GDM1 (cell line): Measurements from ENCODE around the gene AMBRA1.
A peak's percentile ranks its signal among the peaks of the same experiment; 100 is the strongest.

Experiments used
- DNase-seq: peaks from one replicate; lab custom pipeline; 2025; lab: John Stamatoyannopoulos, UW

Gene AMBRA1, protein sequence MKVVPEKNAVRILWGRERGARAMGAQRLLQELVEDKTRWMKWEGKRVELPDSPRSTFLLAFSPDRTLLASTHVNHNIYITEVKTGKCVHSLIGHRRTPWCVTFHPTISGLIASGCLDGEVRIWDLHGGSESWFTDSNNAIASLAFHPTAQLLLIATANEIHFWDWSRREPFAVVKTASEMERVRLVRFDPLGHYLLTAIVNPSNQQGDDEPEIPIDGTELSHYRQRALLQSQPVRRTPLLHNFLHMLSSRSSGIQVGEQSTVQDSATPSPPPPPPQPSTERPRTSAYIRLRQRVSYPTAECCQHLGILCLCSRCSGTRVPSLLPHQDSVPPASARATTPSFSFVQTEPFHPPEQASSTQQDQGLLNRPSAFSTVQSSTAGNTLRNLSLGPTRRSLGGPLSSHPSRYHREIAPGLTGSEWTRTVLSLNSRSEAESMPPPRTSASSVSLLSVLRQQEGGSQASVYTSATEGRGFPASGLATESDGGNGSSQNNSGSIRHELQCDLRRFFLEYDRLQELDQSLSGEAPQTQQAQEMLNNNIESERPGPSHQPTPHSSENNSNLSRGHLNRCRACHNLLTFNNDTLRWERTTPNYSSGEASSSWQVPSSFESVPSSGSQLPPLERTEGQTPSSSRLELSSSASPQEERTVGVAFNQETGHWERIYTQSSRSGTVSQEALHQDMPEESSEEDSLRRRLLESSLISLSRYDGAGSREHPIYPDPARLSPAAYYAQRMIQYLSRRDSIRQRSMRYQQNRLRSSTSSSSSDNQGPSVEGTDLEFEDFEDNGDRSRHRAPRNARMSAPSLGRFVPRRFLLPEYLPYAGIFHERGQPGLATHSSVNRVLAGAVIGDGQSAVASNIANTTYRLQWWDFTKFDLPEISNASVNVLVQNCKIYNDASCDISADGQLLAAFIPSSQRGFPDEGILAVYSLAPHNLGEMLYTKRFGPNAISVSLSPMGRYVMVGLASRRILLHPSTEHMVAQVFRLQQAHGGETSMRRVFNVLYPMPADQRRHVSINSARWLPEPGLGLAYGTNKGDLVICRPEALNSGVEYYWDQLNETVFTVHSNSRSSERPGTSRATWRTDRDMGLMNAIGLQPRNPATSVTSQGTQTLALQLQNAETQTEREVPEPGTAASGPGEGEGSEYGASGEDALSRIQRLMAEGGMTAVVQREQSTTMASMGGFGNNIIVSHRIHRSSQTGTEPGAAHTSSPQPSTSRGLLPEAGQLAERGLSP (N-terminal part only)

DNA sequence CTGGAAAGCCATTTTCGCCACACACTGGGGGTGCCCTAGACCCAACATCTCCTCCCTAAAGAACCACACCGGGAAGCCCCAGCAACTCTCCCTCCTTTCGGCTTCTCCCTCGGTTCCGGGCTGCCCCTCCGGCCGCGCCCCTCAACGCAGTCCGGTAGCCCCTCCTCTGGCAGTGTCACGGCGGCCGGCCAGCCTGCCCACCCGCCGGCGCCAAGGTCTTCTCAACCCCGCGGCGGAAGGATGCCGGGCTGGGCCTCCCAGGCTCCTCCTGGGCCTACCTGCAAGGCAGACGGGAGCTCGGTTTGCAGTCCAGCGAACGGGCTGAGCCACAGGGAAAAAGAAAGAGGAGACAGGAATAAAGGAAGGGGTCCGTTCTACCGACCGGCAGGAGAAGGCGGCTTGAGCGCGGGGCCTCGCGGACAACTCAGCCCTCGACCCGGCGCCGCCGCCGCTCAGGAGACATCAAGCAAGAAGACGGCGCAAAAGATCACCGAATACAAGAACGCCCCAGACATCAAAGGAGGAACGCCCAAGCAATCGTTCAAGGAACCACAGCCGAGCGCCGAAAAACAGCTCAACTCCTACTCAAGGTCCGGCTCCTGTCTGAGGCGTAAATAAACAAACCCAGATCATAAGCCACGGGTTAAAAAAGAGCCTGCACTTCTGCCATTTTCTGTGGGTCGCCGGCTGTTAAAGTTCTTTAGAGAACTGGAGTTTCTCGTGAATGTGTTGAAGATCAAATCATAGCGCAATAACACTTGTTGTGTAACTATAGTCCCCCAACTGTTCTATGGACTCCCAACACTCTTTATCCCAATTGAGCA lies at the start of gene AMBRA1:
AMBRA1 (minus strand) TSS at position 474 of the 824 bp plus-strand sequence. CDS start 45,643 bp downstream, outside the sequence.
- DNase-seq: peak; percentile 77

DNA sequence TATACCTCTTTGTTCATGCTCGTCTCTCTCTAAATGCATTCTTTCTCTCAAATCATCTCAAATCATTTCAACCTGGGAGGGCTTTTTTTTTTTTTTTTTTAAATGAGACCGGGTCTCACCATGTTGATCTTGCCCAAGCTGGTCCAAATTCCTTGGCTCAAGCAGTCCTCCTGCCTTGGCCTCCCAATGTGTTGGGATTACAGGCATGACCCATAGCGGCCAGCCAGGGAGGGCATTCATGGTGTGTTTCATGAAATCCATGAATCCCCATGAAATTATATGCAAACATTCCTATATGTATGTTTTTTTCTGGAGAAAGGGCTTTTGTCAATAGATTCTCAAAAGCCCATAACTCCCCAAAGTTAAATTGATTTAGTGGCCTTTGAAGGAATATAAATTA lies 49.7 kb upstream of the AMBRA1 start:
- no peak for DNase-seq

DNA sequence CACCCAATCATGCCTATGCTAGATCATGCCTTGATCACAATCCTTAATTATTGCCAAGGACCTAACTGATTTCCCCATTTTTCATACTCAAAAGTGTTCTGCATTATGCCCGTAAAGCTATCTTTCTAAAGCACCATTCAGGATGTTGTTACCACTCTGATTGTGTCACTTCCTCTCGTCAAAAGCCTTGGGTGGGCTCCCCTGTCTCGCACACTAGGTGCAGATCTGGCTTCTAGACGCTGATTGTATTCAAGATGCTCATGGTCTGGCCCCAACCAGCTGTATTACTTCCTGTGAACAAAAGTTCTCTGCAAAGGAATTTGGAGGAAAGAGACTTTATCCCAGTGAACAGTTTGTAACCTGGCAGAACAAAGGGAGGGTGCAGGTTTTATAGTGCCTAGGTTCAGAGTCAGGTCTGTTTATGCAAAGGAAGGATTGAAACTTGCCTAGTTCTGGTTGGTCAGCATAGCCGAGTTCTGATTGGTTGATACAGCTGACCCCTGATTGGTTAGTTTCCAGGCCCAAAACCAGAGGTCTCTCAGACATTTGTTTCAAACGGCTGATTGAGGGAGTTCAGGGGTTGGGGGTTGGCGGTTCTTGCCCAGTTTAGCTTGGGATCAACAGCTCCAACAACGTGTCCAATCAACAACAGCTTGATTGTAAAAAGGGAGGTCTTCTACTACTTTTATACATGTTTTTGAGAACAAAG lies 49.0 kb upstream of the AMBRA1 start:
- no peak for DNase-seq

DNA sequence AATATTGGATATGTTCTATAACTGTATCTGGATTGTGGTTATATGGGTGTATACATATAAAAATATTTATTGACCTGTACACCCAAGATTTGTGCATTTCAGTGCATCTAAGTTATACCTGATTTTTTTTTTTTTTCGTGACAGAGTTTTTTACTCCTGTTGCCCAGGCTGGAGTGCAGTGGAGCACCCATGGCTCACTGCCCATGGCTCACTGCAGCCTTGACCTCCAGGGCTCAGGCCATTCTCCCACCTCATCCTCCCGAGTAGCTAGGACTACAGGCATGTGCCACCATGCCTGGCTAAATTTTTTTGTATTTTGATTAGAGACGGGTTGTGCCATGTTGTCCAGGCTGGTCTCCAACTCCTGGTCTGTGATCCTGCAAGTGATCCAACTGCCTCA lies 47.8 kb upstream of the AMBRA1 start:
- DNase-seq: no peak

DNA sequence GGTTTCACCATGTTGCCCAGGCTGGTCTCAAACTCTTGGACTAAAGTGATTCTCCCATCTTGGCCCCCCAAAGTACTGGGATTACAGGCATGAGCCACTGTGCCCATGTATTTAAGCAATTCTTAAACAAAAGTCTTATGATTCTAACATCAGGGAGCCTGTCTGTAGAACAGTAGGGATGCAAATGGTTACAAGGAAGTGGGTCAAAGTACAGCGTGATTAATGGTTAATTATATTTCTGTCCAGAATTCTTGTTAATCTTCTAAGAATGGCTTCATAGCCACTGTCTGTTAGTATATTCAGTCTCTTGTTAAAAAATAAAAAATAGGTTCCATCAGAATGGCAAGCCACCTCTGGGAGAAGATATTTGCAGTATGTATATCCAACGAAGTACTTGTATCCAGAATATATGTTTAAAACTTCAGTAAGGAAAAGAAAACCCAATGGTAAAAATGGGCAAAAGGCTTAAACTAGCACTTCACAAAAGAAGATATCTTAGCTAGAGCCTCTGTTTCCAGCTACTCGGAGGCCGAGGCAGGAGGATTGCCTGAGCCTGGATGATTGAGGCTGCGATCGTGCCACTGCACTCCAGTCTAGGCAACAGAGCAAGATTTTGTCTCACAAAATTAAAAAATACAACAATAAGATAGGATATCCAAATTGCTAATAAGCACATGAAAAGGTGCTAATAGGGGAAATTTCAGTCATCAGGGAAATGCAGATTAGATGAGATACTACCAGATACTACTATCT lies 46.4 kb upstream of the AMBRA1 start:
- DNase-seq: no peak

DNA sequence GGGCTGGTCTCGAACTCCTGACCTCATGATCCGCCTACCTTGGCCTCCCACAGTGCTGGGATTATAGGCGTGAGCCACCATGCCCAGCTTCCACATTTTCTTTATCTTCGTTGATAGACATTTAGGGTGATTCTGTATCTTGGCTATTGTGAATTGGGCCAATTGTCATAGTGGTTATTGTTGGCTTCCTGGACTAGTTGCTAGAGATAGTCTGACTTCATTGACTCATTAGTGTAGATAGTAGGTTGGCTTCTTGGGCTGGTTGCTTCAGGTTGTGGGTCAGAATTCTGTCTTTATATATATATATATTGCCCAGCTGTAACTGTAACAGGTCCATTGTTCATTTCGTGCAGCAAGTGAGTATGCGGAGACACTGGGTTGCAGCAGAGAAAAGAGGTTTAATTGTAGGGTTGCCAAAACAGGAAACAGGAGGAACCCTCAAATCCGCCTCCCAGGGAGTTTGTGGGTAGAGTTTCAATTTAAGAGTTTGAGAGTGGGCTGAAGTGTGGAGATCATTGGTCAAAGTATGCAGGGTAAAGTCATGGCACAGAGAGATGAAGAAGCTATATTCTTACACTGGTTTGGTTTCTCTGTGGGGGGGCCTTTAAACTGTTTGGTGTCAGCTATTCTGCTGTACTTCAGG lies 45.5 kb upstream of the AMBRA1 start:
- no peak for DNase-seq

DNA sequence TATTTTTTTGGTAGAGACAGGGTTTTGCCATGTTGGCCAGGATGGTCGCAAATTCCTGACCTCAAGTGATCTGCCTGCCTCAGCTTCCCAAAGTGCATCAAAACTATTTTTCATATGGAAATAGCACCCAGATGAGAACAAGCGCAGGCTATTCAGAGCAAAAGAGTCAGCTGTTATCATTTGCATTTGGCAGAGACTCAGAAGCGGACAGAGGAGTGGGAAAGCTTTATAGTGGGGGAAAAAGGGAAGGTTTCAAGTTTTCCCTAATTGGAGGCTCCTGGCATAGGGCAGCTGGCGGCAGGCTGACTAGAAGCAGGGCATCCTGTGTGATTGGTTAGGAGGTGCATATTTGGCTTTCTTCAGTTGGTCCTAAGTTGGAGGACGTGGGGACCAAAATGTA lies 43.7 kb upstream of the AMBRA1 start:
- DNase-seq: no peak

DNA sequence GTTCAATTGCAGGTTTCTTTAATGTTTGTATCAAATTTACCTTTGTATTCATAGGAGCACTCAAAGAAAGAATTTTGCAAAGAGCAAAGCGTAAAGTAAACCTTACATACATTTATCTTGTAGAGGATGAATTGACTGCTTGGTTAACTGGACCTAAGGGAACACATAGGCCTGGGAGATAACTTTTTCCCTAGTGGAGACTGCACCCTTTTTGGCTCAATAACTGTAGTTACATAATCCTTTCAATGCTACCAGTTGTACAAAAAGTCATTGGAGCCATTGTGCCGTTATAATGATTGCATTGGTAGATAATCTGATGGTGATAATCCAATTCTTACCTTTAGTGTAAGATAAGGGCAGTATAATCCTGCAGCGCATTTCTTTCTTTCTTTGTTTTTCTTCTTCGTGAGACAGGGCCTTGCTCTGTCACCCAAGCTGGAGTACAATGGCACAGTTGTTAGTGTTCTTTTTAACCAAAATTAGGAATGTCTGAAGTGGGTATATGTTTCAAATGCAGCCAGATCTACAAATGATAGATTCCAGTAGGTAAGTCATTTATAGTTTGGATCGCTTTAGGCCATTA lies 41.8 kb upstream of the AMBRA1 start:
- no peak for DNase-seq

DNA sequence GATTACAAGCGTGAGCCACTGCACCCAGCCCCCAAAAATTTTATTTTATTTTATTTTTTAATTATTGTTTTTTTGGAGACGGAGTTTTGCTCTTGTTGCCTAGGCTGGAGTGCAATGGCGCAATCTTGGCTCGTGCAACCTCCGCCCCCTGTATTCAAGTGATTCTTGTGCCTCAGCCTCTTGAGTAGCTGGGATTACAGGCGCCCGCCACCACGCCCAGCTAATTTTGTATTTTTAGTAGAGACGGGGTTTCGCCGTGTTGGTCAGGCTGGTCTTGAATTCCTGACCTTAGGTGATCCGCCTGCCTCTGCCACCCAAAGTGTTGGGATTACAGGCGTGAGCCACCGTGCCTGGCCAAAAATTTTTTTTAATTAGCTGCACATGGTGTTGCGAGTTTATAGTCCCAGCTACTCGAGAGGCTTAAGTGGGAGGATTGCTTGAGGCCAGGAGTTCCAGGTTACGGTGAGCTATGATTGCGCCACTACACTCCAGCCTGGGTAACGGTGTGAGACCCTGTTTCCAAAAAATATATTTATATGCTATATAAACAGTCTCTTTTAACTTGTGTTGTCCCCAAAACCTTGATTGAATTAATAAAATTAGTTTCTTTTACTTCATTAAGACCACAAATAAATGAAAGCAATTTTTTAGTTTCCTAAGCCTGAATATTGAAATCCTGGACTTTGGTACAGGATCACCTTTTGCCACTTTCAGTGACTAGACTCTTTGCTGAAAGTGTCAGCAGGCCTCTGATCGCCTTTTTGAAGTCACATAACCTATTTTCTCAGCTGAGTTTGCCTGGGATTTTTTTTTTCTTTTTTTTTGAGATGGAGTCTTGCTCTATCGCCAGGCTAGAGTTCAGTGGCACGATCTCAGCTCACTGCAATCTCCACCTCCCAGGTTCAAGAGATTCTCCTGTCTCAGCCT lies 39.7 kb upstream of the AMBRA1 start:
- no peak for DNase-seq

DNA sequence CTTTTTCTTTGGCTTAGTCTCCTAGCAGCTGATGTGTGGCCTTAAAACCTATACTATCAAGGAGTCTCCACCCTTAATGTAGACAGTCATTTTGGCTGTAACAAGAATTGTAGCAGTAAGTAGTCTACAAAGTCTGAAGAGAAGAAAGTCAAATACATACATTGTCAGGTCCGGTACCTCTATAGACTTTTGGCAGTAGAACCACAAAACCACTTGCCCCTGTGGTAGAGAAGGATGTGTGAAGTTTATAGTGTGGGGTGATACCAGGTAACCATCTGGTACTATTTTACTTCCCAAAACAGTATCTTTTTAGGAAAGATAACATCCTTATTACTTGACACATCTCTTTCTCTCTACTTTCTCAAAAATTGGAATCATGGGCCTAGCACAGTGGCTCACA lies 38.7 kb upstream of the AMBRA1 start:
- no peak for DNase-seq

DNA sequence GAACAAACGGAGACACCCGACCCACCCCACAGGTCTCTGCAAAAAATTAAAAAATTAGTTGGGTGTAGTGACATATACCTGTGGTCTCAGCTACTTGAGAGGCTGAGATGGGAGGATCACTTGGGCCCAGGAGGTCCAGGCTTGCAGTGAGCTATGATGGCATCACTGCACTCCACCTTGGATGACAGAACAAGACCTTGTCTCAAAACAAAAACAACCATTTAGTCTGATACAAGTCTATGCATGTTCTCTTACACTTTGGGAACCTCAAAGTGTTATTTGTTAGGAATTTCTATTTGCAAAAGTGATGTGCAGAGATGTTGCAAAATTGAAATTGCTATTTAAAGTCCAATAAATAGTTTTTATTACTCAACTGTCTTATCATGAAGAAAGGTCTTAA lies 37.9 kb upstream of the AMBRA1 start:
- no peak for DNase-seq

DNA sequence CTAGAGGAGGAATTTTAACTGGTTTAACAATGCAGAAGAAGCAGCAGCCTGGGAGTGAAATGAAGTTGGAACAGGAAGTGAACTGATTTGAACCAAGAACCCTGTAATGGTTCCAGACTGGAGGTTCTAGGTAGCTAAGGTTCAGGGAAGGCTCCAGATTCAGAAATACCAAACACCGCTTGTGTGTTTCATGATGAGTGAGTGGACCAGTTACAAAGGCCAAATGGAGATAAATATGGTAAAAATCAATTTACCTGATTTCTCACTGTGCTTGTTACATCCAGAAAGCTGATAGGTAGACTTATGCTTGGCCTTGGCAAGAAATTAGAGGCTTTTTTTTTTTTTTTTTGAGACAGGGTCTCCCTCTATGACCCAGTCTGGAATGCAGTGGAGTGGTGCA lies 36.4 kb upstream of the AMBRA1 start:
- DNase-seq: no peak

DNA sequence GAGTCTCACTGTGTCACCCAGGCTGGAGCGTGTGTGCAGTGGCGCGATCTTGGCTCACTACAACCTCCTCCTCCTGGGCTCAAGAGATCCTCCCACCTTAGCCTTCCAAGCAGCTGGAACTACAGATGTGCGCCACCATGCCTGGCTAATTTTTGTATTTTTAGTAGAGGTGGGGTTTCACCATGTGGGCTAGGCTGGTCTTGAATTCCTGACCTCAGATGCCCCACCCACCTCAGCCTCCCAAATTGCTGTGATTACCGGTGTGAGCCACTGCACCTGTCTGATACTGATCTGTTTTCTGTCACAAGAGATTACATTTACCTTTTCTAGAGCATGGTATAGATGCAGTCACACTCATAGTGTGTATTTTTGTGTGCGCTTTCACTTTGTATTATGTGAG lies 35.1 kb upstream of the AMBRA1 start:
- no peak for DNase-seq

DNA sequence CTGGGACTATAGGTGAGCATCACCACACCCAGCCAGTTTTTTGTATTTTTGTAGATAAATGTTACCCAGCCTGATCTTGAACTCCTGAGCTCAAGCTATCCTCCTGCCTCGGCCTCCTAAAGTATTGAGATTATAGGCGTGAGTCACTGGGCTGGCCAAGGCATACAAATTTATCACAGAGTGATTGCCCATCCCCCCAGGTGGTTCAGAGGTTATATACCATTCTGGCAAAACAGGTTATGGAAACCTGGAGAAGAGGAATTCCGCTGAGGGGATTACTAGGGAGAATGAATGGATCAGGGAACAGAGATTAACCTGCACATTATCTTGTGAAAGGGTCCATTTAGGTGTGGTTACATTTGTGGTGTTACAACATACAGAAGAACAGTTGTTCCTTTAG lies 31.6 kb upstream of the AMBRA1 start:
- DNase-seq: no peak

DNA sequence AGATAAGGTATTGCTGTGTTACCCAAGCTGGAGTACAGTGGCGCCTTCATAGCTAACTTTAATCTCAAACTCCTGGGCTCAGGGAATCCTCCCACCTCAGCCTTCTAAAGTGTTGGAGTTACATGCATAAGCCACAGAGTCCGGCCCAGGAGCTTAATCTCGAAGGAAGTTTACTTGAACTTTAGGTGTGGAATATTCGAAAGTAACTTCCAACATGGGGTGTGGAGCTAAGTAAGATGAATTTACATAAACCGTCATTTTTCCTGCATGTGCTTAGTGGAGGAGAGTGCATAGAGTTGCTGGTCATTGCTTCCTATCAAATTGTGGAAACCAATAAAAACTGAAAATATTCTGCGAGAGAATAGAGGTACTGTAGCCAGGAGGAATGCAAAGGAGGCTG lies 25.0 kb upstream of the AMBRA1 start:
- DNase-seq: no peak

DNA sequence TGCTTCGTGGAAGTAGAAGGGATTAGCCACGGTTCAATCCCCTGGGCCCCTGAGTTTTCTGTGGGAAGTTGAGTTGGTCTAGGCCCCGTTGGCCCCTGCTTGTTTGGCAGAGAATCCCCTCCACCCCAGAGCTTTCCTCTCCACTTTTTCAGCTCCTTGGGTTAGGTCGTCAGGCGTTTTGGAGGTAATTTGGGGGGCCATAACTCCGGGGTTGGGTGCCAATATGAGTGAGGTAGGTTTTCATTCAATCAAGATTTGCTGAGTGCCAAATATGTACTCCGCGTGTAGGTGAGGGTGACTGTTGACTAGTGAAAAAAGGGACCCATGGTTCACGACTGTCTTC lies 24.1 kb upstream of the AMBRA1 start:
- no peak for DNase-seq

DNA sequence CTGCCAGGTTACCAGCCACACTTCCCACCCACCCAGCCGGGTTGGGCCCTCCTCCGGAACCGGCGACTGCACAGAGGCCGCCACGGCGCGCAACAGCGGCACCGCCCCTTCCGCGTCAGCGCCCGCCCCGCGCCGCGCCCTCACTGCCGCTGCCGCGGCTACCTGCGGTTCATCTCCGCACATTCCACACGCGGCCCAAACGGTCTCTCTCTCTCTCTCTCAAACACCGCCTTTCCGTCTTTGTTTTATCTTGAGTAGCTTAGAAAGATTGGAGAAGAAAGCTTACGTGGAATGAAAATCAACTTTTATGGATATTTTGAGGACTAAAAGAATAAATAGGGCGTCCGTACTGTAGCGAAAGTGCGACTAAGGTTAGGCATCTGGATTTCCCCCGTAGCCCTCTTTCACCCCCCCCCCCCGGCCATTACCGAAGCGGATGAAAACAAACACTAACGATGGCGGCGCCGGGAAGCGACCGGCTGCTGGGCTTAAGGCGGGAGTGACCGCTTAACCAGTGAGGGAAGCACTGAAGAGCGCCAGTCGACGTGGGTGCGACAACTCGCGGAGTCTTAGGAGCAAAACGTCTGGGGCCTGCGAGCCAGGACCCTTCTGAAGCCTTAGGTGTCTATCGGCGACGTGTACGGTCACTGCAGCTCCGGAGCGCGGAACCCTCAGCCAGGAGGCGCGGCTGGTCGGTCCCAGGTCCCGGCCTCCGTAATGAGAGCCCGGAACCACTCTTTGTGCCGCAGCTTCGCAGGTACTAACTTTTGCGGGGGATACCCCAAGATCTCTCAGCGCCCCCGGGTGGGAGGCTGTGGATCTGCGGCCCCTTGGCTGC lies 23.5 kb upstream of the AMBRA1 start, which contains the start of the genes ATG13 and HARBI1:
ATG13 (plus strand) TSS at position 420 of the 838 bp plus-strand sequence. CDS start 26,739 bp downstream, outside the sequence.
HARBI1 (minus strand) TSS at position 94 of the 838 bp plus-strand sequence. CDS start 990 bp downstream, outside the sequence.
- peak; percentile 87 for DNase-seq
